Measurements from ENCODE around the gene THSD7B. TPM values are rescaled to one million over a fixed set of nuclear protein-coding genes. Genes with fewer than 3 reads are reported as not detected.

The THSD7B gene
- total RNA-seq, 2 donors from 2014 or later: 0.95 to 12.7 TPM

GRCh38 chr2:136809998-136810397 lies 44.7 kb downstream of the THSD7B start:
- Histone ChIP-seq H3K36me3 (no peaks in the 10 kb centered on the region), H3K27ac (no peak overlapping the region), H3K9me3 (no peaks in the 10 kb centered on the region), H3K27me3 (replicated peaks; ENCODE audit: insufficient read depth) (no peaks in the 10 kb centered on the region), H3K4me1 (ENCODE audit: control insufficient read depth in 1 of 2, low read depth in 2 of 2) (no peaks in the 10 kb centered on the region), H3K4me3 (no peak overlapping the region)
- TF ChIP-seq, protein P1, sequence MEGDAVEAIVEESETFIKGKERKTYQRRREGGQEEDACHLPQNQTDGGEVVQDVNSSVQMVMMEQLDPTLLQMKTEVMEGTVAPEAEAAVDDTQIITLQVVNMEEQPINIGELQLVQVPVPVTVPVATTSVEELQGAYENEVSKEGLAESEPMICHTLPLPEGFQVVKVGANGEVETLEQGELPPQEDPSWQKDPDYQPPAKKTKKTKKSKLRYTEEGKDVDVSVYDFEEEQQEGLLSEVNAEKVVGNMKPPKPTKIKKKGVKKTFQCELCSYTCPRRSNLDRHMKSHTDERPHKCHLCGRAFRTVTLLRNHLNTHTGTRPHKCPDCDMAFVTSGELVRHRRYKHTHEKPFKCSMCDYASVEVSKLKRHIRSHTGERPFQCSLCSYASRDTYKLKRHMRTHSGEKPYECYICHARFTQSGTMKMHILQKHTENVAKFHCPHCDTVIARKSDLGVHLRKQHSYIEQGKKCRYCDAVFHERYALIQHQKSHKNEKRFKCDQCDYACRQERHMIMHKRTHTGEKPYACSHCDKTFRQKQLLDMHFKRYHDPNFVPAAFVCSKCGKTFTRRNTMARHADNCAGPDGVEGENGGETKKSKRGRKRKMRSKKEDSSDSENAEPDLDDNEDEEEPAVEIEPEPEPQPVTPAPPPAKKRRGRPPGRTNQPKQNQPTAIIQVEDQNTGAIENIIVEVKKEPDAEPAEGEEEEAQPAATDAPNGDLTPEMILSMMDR (IDR thresholded peaks at IDR 0.05): no peak
- DNase-seq (ENCODE audit: low spot score): no peak
- ATAC-seq (ENCODE audit: insufficient number of reproducible peaks, low FRiP score, low read depth): no peak

- H3K27me3 ChIP-seq (replicated peaks; ENCODE audit: insufficient read depth): no peaks in the 10 kb centered on the region
- no peaks in the 10 kb centered on the region for H3K4me1 ChIP-seq (ENCODE audit: control insufficient read depth in 1 of 2, low read depth in 2 of 2)
- ATAC-seq (ENCODE audit: insufficient number of reproducible peaks, low FRiP score, low read depth) (no peak), DNase-seq (ENCODE audit: low spot score) (no peak)
- TF ChIP-seq, protein P1 (IDR thresholded peaks at IDR 0.05): no peak
- no peak overlapping the region for H3K4me3 ChIP-seq
- H3K36me3 ChIP-seq: no peaks in the 10 kb centered on the region
- H3K27ac ChIP-seq: no peak overlapping the region
- H3K9me3 ChIP-seq: no peaks in the 10 kb centered on the region
Measured at GRCh38 chr2:136818839-136819238, 53.5 kb downstream of the THSD7B start.

DNA sequence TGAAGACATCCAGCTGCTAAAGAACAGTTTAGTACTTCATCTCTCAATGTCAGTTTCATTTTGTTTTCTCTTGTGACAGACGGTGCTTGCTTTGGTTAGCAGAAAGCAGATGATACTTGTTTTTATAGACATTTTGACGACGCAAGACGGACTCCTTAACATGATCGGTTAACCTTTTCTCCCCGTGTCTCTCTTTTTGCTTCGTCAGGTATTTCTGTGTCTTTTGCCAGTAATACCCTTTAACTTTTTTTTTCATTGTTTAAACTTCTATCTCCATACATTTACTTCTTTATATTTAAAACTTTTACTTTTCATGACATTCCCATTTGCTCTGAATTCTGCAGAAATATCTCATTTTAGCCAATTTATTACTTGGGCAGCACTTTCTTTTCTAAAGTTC lies 57.9 kb downstream of the THSD7B start:
- TF ChIP-seq, protein P1 (IDR thresholded peaks at IDR 0.05): no peak
- Histone ChIP-seq H3K27me3 (replicated peaks; ENCODE audit: insufficient read depth) (no peaks in the 10 kb centered on the region), H3K36me3 (no peaks in the 10 kb centered on the region), H3K4me1 (ENCODE audit: control insufficient read depth in 1 of 2, low read depth in 2 of 2) (no peaks in the 10 kb centered on the region), H3K9me3 (no peaks in the 10 kb centered on the region), H3K4me3 (no peak overlapping the region), H3K27ac (no peak overlapping the region)
- DNase-seq (ENCODE audit: low spot score): no peak
- ATAC-seq (ENCODE audit: insufficient number of reproducible peaks, low FRiP score, low read depth): no peak

GRCh38 chr2:136828162-136828561 lies 62.8 kb downstream of the THSD7B start:
- Histone ChIP-seq H3K4me1 (ENCODE audit: control insufficient read depth in 1 of 2, low read depth in 2 of 2) (no peaks in the 10 kb centered on the region), H3K36me3 (no peaks in the 10 kb centered on the region), H3K4me3 (no peak overlapping the region), H3K9me3 (no peaks in the 10 kb centered on the region), H3K27me3 (replicated peaks; ENCODE audit: insufficient read depth) (no peaks in the 10 kb centered on the region), H3K27ac (no peak overlapping the region)
- DNase-seq (ENCODE audit: low spot score) (no peak), ATAC-seq (ENCODE audit: insufficient number of reproducible peaks, low FRiP score, low read depth) (no peak)
- TF ChIP-seq, protein P1 (IDR thresholded peaks at IDR 0.05): no peak

DNA sequence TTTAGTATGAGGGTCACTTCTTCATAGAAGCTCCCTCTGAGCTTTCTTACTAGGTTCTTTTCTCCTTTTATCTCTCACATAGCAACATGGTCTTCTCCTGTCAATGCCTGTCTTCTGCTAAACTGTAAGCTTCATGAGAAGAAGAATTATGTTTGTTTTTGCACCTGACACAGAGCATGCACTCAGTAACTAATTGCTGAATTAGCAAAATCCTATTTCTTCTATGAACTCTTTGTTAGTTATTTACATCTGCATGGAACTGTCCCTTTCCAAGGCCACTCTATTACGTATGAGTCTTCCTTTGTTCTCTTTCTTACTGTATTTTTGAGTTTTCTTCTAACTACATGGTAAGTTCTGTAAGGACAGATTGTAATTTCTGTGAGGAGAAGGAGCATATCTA lies 63.4 kb downstream of the THSD7B start:
- ATAC-seq (ENCODE audit: insufficient number of reproducible peaks, low FRiP score, low read depth) (no peak), DNase-seq (ENCODE audit: low spot score) (no peak)
- Histone ChIP-seq H3K9me3 (no peaks in the 10 kb centered on the region), H3K4me3 (no peak overlapping the region), H3K4me1 (ENCODE audit: control insufficient read depth in 1 of 2, low read depth in 2 of 2) (no peaks in the 10 kb centered on the region), H3K36me3 (no peaks in the 10 kb centered on the region), H3K27me3 (replicated peaks; ENCODE audit: insufficient read depth) (no peaks in the 10 kb centered on the region), H3K27ac (no peak overlapping the region)
- TF ChIP-seq, protein P1 (IDR thresholded peaks at IDR 0.05): no peak
